HepG2 (cell line): ENCODE measurements around the gene SEPHS2. TPM values are rescaled to one million over a fixed set of nuclear protein-coding genes. Genes with fewer than 3 reads are reported as not detected.

Source experiments
- CCAR2 ChIP-seq: fragments of 200-400 bp; formaldehyde crosslinking; optimal IDR thresholded peaks from 2 replicates; pipeline ENCODE3; 2018; ENCODE audit warnings: low read depth, mild to moderate bottlenecking, low read length, moderate library complexity
- CEBPZ ChIP-seq: IDR thresholded peaks from 2 replicates; pipeline ENCODE4 v1.6.1; 2012; ENCODE audit warnings: low read length, improper control_type of control experiment
- GATAD2A ChIP-seq: IDR thresholded peaks from 2 replicates; pipeline ENCODE4 v1.6.1; 2016
- KLF16 ChIP-seq, 2 experiments: sonication (generic) in 1 of 2; formaldehyde crosslinking in 1 of 2; IDR thresholded peaks; 2 replicates each; pipeline versions ENCODE4 v1.6.1 to v1.8.0; 2016 to 2023; ENCODE audit warnings: missing genetic modification reagents in 2 of 2, missing compliant biosample characterization in 1 of 2
- MLX ChIP-seq: IDR thresholded peaks from 2 replicates; pipeline ENCODE4 v1.6.1; 2016
- NFRKB ChIP-seq: fragments of 450-650 bp; IDR thresholded peaks from 2 replicates; pipeline ENCODE4 v1.6.1; 2017
- NKX3-1 ChIP-seq: sonication (generic); formaldehyde crosslinking; IDR thresholded peaks from 2 replicates; pipeline ENCODE4 v1.5.0; 2020; ENCODE audit warnings: missing genetic modification reagents
- PPARG ChIP-seq: conservative IDR thresholded peaks from 2 replicates; pipeline ENCODE4 v1.6.1; 2016; ENCODE audit warnings: missing biosample characterization, missing genetic modification reagents
- REPIN1 ChIP-seq: sonication (generic); formaldehyde crosslinking; IDR thresholded peaks from 2 replicates; pipeline ENCODE4 v1.8.0; 2022; ENCODE audit warnings: missing genetic modification reagents, low read depth, mild to moderate bottlenecking, borderline replicate concordance
- SIN3B ChIP-seq: fragments of 150-350 bp; IDR thresholded peaks from 2 replicates; pipeline ENCODE4 v1.6.1; 2014; ENCODE audit warnings: low read length
- TEAD2 ChIP-seq: sonication (generic); formaldehyde crosslinking; IDR thresholded peaks from 2 replicates; pipeline ENCODE4 v1.9.0; 2021; ENCODE audit warnings: missing genetic modification reagents
- YEATS4 ChIP-seq: sonication (generic); formaldehyde crosslinking; IDR thresholded peaks from 2 replicates; pipeline ENCODE4 v1.4.0; 2020; ENCODE audit warnings: missing genetic modification reagents, borderline replicate concordance
- ZNF33B ChIP-seq: sonication (generic); formaldehyde crosslinking; IDR thresholded peaks from 2 replicates; pipeline ENCODE4 v1.5.1; 2020; ENCODE audit warnings: mild to moderate bottlenecking, missing genetic modification reagents
- ZNF546 ChIP-seq: sonication (generic); formaldehyde crosslinking; conservative IDR thresholded peaks from 2 replicates; pipeline ENCODE4 v1.8.1; 2023; ENCODE audit warnings: mild to moderate bottlenecking, missing genetic modification reagents
- ZNF768 ChIP-seq: sonication (generic); formaldehyde crosslinking; IDR thresholded peaks from 2 replicates; pipeline ENCODE4 v1.4.0; 2020; ENCODE audit warnings: missing genetic modification reagents
- ZNF883 ChIP-seq: sonication (generic); formaldehyde crosslinking; IDR thresholded peaks from 2 replicates; pipeline ENCODE4 v1.5.1; 2020; ENCODE audit warnings: mild to moderate bottlenecking, missing genetic modification reagents; ENCODE audit errors: not compliant biosample characterization
- ZSCAN21 ChIP-seq: sonication (generic); formaldehyde crosslinking; IDR thresholded peaks from 2 replicates; pipeline ENCODE4 v1.8.0; 2022; ENCODE audit warnings: mild to moderate bottlenecking, missing genetic modification reagents, moderate library complexity, borderline replicate concordance
- polyA plus RNA-seq, 8 experiments: library from polyadenylated mRNA; depleted of rRNA in 3 of 8; stranded (reverse) in 7 of 8; unstranded in 1 of 8; fragments of >200 nt; fragmentation: Illumina TruSeq in 4 of 8; extraction: Trizol in 4 of 8; gene quantifications; 2 replicates each; pipeline versions ENCODE4 v1.2.1 to v1.2.3, GENCODE V29; 2011 to 2016; ENCODE audit warnings: low read depth in 4 of 8, missing spikeins in 1 of 8, mixed read lengths in 1 of 8; ENCODE audit not compliant: insufficient read depth in 1 of 8
- total RNA-seq, 5 experiments: library from RNA; depleted of rRNA; stranded (reverse); fragments of >200 nt; fragmentation: Illumina TruSeq; extraction: Trizol; gene quantifications; 2 replicates each; pipeline ENCODE4 v1.2.3, GENCODE V29; 2016; ENCODE audit warnings: low read depth in 1 of 5
- TF ChIP-seq, protein P1 (sequence below): sonication (generic); formaldehyde crosslinking; IDR thresholded peaks from 2 replicates; pipeline ENCODE4 v1.5.0; 2020; ENCODE audit warnings: missing genetic modification reagents

Gene SEPHS2
- total and polyA plus RNA-seq, 2 of the 13 experiments (the other 11 are each of a cell fraction or from before 2014, with no cell fraction given): 20.7 to 127 TPM

DNA sequence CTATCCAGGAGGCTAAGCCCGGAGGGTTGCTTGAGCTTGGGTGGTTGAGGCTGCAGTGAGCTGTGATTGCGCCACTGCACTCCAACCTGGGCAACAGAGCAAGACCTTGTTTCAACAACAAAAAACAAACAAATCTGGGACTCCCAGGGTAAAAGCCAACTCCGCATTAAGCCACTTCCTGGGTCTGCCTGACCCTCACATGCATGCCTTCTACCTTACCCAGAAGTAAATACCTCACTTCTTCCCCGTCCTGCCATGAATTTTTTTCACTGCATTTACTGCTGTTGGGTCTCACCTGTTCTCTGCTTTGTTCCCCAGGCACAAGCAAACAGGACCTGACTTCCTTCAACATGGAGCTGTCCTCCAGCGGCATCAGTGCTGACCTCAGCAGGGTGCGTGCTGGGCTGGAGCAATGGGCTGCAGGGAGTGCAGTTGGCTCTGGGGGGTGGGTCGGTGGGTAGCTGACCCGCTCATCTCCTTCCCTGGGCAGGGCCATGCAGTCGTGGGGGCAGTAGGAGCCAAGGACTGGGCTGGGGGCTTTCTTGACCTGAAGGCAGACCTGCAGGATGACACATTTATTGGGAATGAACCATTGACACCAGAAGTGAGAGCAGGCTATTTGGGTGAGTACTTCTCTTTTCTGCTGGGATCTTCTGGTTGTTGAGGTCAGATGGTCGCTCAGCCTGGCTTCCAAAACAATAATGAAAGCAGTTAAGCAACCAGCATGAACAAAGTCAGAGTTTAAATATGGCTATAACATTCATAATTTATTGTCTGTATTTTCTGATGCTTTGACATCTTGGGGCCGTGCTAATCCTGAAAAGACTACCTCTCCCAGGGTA is 43.3 kb upstream of the SEPHS2 start (continued):
- TF ChIP-seq, protein P1, sequence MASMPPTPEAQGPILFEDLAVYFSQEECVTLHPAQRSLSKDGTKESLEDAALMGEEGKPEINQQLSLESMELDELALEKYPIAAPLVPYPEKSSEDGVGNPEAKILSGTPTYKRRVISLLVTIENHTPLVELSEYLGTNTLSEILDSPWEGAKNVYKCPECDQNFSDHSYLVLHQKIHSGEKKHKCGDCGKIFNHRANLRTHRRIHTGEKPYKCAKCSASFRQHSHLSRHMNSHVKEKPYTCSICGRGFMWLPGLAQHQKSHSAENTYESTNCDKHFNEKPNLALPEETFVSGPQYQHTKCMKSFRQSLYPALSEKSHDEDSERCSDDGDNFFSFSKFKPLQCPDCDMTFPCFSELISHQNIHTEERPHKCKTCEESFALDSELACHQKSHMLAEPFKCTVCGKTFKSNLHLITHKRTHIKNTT (CRISPR knock-in tag): no peak
- TF ChIP-seq MLX (CRISPR knock-in tag) (no peak), NFRKB (no peak), ZNF883 (CRISPR knock-in tag) (no peak), ZSCAN21 (CRISPR knock-in tag) (no peak), PPARG (CRISPR knock-in tag) (peak; percentile 76), ZNF768 (CRISPR knock-in tag) (no peak), REPIN1 (CRISPR knock-in tag) (no peak), KLF16 (CRISPR knock-in tag; IDR thresholded peaks at IDR 0.05) (peak in 1 of 2 experiments; percentile 42; a peak in 1 of 4 replicates), TEAD2 (CRISPR knock-in tag) (no peak), CEBPZ (no peak), GATAD2A (CRISPR knock-in tag) (peak; percentile 88), ZNF33B (CRISPR knock-in tag) (no peak), SIN3B (no peak), ZNF546 (CRISPR knock-in tag) (no peak), CCAR2 (no peak), YEATS4 (CRISPR knock-in tag) (peak; percentile 67), NKX3-1 (CRISPR knock-in tag) (no peak)
